Testis (tissue), 3 donors: ENCODE data around the gene SLC9A9. TPM values are rescaled to one million over a fixed set of nuclear protein-coding genes. Genes with fewer than 3 reads are reported as not detected.

Source experiments
- DNase-seq: peaks from one replicate; pipeline ENCODE4 v3.0.0-alpha.2; 2019
- H3K27ac ChIP-seq, 2 donors: fragments of 200-600 bp; sonication (generic); one replicate each; pipeline ENCODE4 v1.5.1; 2019
- H3K27me3 ChIP-seq: fragments of 200-600 bp; sonication (generic); one replicate; pipeline ENCODE4 v1.5.1; 2019
- H3K36me3 ChIP-seq: fragments of 200-600 bp; sonication (generic); one replicate; pipeline ENCODE4 v1.5.1; 2017; ENCODE audit warnings: low read depth; ENCODE audit errors: missing control alignments
- H3K4me1 ChIP-seq: fragments of 200-600 bp; sonication (generic); one replicate; pipeline ENCODE4 v1.5.1; 2019
- H3K4me3 ChIP-seq, 2 donors: fragments of 200-600 bp; sonication (generic); one replicate each; pipeline ENCODE4 v1.5.1; 2017 to 2019
- H3K9me3 ChIP-seq: fragments of 200-600 bp; sonication (generic); one replicate; pipeline ENCODE4 v1.5.1; 2017
- CTCF ChIP-seq, 3 experiments: fragments of 450-650 bp in 2 of 3; fragments of 200-600 bp in 1 of 3; sonication (generic) in 1 of 3; IDR thresholded peaks; one replicate each; pipeline ENCODE4 v1.5.1; 2016 to 2019; ENCODE audit warnings: antibody characterized with exemption in 3 of 3, mild to moderate bottlenecking in 2 of 3, moderate library complexity in 1 of 3
- POLR2A ChIP-seq: fragments of 450-650 bp; IDR thresholded peaks from one replicate; pipeline ENCODE4 v1.6.1; 2017; ENCODE audit warnings: antibody characterized with exemption, mild to moderate bottlenecking, moderate library complexity
- WGBS, 2 donors: methylation state at CpG; one replicate each; pipeline ENCODE4 v1.1.5; 2018; 5-methylcytosine and 5-hydroxymethylcytosine counted together
- intact Hi-C: fragments of 100-400 bp; cut with DNase I; formaldehyde crosslinking; loops from one replicate; pipeline ENCODE4 v1.15.1; 2023; ENCODE audit warnings: low total_unique reads
- polyA plus RNA-seq: library from polyadenylated mRNA; stranded (reverse); fragments of 350-450 nt; fragmentation: Illumina TruSeq; extraction: RNeasy Lipid Tissue Mini Kit (QIAGEN cat#74804); gene quantifications from one replicate; pipeline ENCODE4 v1.2.3, GENCODE V29; 2014; ENCODE audit warnings: low read depth, low replicate concordance; ENCODE audit not compliant: insufficient read depth
- total RNA-seq, 2 donors: library from RNA; depleted of rRNA; stranded (reverse); fragments of >200 nt; gene quantifications; one replicate each; pipeline ENCODE4 v1.2.3, GENCODE V29; 2016

Gene SLC9A9
- total and polyA plus RNA-seq, 3 donors from 2014 or later, result 2.7 to 6.6 (median 4.3) TPM

- H3K4me3 ChIP-seq, result no peak overlapping the region
- H3K27me3 ChIP-seq, result no peaks in the 10 kb centered on the region
- no peaks in the 10 kb centered on the region for H3K9me3 ChIP-seq
- H3K27ac ChIP-seq, result no peak overlapping the region
- no peaks in the 10 kb centered on the region for H3K36me3 ChIP-seq
- DNase-seq, result no peak
- intact Hi-C loops, result no loop called here
- TF ChIP-seq CTCF (IDR thresholded peaks at IDR 0.05), result no peak
- no peak for TF ChIP-seq POLR2A
- H3K4me1 ChIP-seq, result no peaks in the 10 kb centered on the region
- WGBS, 2 donors, result 56 to 78% methylated on average over 9 of the region's 9 CpGs
These were observed 8.1 kb upstream of the SLC9A9 start for GRCh38 chr3:143856252-143856970.

GRCh38 chr3:143855183-143855582, 6.9 kb upstream of the SLC9A9 start:
- Histone ChIP-seq H3K27me3 (no peaks in the 10 kb centered on the region), H3K36me3 (no peaks in the 10 kb centered on the region), H3K4me1 (peaks cover 5% of the 10 kb centered on the region), H3K27ac (no peak overlapping the region), H3K9me3 (no peaks in the 10 kb centered on the region), H3K4me3 (no peak overlapping the region)
- no peak for DNase-seq
- intact Hi-C loops, result no loop called here
- 55 to 88% methylated on average over 3 of the region's 3 CpGs for WGBS, 2 donors
- TF ChIP-seq POLR2A, result no peak
- TF ChIP-seq CTCF (IDR thresholded peaks at IDR 0.05), result no peak

GRCh38 chr3:143851331-143852017, 3.2 kb upstream of the SLC9A9 start:
- H3K4me1 ChIP-seq, result peaks cover 10% of the 10 kb centered on the region
- no peak for DNase-seq
- H3K9me3 ChIP-seq, result no peaks in the 10 kb centered on the region
- no peak overlapping the region for H3K4me3 ChIP-seq
- no peak for TF ChIP-seq CTCF (IDR thresholded peaks at IDR 0.05)
- no peak for TF ChIP-seq POLR2A
- intact Hi-C loops, result no loop called here
- no peaks in the 10 kb centered on the region for H3K36me3 ChIP-seq
- no peaks in the 10 kb centered on the region for H3K27me3 ChIP-seq
- no peak overlapping the region for H3K27ac ChIP-seq
- WGBS, 2 donors, result 91 to 95% methylated on average over 5 of the region's 5 CpGs

- no peak for DNase-seq
- no peaks in the 10 kb centered on the region for H3K36me3 ChIP-seq
- H3K27me3 ChIP-seq, result no peaks in the 10 kb centered on the region
- H3K27ac ChIP-seq, result no peak overlapping the region
- intact Hi-C loops, result no loop called here
- H3K4me3 ChIP-seq, result no peak overlapping the region
- no peaks in the 10 kb centered on the region for H3K9me3 ChIP-seq
- TF ChIP-seq POLR2A, result no peak
- no peak for TF ChIP-seq CTCF (IDR thresholded peaks at IDR 0.05)
- peaks cover 10% of the 10 kb centered on the region for H3K4me1 ChIP-seq
These were observed 2.6 kb upstream of the SLC9A9 start for GRCh38 chr3:143850877-143851276.
